Liver (tissue), 2 donors: ENCODE results near the gene WDR82.

Experiments used
- CTCF ChIP-seq: fragments of 150-350 bp; IDR thresholded peaks from 2 replicates; pipeline ENCODE4 v1.5.1; 2017; ENCODE audit warnings: improper control_type of control experiment, low read depth, low read length; ENCODE audit not compliant: missing input control
- MAX ChIP-seq: IDR thresholded peaks from 2 replicates; pipeline ENCODE4 v1.6.1; 2016; ENCODE audit warnings: antibody characterized with exemption
- donor health status: healthy.

GRCh38 chr3:52223449-52224408 is 54.7 kb downstream of the WDR82 start:
- TF ChIP-seq CTCF (no peak), MAX (no peak)
